GF-D8 (cell line): Measurements from ENCODE around the gene SOCS2.
"Not testable (repeated sequence)": the region's sequence is repeated elsewhere in the genome, so short reads cannot be mapped to it uniquely, and the experiment has no call there.

Experiments
- DNase-seq: peaks from one replicate; lab custom pipeline; 2025; lab: John Stamatoyannopoulos, UW

SOCS2 gene

GRCh38 chr12:93593843-93594242 is 21.4 kb downstream of the SOCS2 start:
- no peak for DNase-seq

- no peak for DNase-seq
These were observed 22.4 kb downstream of the SOCS2 start for GRCh38 chr12:93594766-93595311.

GRCh38 chr12:93595351-93595750 is 22.9 kb downstream of the SOCS2 start:
- DNase-seq = no peak

DNA sequence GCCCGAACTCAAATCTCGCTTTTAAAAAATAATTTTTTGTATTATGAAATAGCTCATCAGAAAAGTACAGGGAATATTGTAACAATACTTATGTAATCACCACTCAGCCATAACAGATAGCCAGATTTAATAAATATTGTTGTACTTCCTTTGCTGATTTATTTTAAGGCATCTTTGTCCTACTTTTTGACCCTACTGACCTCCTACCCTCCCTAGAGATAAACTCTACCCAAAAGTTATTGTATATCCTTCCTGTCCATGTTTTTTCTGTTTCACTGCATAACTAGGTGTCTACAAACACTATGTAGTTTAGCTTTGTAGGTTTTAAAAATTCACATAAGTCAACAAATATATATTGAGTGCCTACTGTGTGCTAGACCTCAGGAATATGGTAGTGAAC is 25.1 kb downstream of the SOCS2 start:
- no peak for DNase-seq

DNA sequence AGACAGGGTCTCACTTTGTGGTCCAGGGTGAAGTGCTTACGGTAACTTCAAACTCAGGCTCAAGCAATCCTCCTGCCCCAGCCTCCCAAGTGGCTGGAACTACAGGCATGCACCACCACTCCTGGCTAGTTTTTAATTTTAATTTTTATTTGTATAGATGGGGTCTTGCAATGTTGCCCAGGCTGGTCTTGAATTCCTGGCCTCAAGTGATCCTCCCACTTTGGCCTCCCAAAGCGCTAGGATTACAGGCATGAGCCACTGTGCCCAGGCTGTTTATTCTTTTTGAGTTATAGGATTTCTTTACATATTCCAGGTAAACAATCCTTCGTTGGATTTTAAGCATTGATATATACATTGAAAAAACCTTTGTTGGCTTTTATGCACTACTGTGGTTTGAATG is 26.7 kb downstream of the SOCS2 start:
- no peak for DNase-seq

GRCh38 chr12:93601591-93601990 is 29.1 kb downstream of the SOCS2 start:
- DNase-seq = no peak

DNA sequence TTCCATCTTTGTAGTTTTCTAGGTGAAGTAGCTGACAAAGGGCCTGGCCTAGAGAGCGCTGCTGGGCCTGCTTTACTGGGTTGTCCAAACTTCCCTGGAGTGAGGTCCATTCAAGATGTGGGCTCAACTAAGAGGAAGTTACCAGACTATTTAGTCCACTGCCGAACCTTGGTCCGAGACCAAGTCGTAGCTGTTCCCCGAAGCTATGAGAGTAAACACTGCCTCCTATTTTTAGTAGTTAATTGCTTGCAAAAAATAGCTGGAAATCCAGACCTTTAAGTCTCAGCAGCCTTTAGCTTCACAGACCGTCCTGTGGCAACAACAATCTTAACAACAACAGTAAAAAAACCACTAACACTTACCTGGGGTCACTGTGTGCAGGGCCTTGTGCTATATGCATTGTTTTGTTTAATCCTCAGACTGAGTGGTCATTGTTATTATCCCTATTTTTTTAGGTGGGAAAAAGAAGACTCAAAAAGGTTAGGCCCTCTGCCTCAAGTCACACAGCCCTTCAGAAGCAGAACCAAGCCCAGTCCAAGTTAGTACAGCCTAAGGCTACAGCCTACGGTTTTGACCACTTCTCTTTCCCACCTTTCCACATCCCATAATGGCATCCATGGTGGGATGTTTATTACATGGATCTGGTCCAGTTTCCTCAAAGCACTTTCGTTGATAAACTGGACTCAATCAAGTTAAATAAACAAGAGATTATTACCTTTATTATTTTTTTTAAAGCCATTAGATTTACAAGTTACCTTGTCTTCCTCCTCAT is 30.6 kb downstream of the SOCS2 start:
- no peak for DNase-seq

DNA sequence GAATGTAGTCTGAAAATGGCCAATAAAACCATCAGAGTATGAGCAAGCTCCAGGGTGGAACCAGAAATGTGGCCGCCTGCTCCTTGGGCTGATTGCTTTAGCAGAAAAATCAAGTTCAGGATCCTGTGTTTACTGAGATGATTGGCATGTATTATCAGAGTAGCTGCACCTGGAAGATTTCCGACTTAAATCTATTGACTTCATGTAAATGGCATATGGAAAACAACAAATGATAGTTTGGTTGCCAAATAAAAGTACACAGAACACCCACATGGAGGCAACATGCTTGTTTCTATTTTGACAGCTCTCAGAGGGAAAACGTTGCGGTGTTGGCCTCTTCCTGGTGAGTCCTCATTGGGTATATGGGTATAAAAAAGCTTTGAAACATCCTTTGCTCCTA is 31.3 kb downstream of the SOCS2 start:
- no peak for DNase-seq

GRCh38 chr12:93608313-93608712 is 35.8 kb downstream of the SOCS2 start:
- no peak for DNase-seq

DNA sequence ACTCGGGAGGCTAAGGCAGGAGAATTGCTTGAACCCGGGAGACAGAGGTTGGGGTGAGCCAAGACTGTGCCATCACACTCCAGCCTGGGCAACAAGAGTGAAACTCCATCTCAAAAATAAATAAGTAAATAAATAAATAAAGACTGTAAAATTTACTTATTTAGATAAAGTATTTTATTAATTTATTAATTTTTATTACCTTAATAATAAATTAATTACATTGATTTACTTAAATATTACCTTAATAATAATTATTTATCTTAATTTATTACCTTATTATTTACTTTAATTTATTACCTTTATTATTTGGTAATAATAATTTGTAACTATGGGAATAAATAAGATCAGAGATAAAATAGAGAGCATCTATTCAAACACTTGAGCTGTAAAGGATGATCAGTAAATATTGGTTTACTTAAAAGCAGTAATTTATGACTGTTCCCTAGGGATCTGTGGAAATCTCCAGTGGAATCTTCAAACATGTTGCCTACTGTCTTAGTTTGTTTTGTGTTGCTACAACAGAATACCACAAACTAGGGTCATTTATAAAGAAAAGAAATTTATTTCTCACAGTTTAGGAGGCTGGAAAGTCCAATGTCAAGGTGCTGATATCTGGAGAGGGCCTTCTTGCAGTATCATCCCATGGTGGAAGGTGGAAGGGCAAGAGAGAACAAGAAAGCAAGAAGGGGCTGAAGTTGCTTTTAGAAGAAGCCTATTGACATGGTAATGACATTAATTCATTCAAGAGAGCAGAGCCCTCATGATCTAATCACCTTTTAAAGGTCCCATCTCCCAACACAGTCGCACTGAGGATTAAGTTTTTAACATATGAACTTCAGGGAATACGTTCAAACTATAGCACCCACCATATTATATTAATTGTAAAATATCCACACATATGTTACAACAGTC is 37.1 kb downstream of the SOCS2 start:
- no peak for DNase-seq

DNA sequence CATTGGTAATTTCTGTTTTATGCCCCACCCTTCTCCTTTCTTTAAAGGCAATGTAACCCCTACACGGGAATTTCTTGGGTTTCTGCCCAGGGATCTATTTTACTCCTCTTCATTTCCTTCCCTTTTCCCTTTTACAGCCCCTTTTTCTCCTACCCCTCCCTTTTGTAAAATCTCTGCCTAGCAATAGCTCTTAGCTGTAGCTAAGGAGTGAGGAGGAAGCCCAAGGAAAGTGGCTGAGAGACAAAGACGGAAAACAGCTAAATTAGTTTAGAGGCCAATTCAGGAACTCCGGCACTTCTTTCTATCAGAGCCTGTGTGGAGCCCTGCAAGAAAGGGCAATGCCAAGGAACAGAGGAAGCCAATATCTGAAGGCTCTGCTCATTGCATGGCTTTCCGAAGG is 40.3 kb downstream of the SOCS2 start:
- no peak for DNase-seq

DNA sequence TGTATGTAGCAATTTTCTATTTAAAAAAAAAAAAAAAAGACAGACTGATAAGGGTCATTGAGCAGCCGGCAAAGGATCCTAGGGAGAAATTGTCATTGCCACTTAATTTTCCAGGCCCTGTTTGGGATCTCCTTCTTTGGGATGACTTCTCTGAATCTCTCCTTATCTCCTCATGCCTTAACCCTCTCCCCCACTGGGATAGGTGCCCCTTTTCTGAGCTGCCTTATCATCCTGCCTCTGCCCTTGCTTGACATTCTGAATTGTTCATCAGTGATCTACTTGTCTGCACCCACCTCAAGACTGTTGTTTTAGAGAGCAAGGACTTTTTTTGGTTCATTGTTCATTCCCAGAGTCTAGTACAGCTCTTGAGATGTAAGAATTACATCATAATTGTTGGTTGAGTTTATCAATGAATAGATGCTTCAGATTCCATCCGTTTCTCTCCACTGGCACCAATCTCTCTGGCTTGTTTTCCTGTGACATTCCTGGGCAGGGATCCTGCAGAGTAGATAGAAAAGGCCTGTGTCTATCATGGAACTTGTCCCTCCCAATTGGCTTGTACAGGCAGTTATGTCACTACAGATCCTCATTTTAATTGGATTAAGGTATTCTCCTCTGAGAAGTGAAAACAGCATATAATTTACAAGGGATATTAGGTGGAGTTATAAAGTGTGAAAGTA is 42.6 kb downstream of the SOCS2 start:
- DNase-seq = no peak

DNA sequence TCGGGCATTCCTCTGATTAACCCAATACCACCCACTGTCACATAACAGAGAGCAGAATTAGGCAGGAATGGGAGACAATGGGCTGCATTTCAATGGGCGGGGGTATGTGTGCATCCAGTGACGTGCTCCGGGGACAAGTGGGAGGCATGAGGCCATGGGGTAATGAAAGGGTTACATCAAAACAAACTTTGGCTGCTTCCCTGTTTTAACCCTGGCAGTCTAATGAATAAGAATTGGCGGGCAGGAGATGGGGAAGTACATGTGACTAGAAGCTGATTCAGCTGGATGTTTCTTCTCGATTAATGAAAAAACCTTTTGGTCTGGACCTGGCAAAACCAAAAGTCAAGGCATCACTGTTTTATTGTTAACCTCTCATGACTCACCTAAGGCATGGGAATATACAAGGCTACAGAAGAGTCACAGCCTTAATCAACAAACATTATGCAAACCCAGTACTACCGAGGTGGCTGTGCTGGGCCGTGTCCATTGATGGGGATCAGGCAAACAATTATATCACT is 44.2 kb downstream of the SOCS2 start:
- DNase-seq = no peak

DNA sequence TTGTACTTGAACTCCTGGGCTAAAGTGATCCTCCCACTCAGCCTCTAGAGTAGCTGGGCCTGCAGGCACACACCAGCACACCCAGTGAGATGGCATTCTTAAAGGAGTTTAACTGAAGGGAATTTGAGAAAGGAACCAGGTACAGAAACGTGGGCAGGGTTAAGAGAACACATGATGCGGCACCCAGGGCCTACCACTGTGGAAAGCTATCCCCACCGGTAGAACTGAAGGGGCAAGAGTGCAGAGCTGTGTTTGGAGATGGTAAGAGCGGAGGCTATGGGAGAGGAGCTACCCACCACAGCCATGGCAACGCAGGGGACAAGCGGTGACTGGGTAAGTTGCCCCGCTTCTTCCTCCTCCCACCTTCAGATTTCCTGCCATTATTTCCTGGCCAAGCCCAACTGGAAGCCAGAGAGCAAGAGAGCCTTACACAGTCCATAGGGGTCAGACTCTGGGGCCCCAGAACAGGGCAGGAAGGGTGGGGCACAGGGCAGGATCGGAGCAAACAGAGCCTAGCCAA is 46.5 kb downstream of the SOCS2 start:
- no peak for DNase-seq

- no peak for DNase-seq
These were observed 49.5 kb downstream of the SOCS2 start for GRCh38 chr12:93621986-93622385.

DNA sequence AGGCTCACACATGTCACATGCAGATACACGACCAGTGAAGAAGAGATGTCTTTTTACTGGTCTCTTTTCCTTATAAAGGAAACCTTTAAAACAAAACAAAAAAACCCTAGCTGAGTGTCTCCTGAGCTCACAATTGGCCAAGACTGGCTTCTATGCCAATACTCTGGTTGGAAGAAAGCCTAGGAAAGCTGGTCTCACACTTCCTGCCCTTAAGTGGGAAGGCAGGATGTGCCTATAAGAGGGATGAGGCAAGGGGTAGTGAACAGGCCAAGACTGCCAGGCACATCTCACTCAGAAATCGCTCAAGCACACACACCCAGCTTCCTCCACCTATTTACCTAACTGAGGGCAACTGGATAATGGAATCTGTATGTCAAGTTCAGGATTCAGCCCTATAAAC is 50.0 kb downstream of the SOCS2 start:
- no peak for DNase-seq

DNA sequence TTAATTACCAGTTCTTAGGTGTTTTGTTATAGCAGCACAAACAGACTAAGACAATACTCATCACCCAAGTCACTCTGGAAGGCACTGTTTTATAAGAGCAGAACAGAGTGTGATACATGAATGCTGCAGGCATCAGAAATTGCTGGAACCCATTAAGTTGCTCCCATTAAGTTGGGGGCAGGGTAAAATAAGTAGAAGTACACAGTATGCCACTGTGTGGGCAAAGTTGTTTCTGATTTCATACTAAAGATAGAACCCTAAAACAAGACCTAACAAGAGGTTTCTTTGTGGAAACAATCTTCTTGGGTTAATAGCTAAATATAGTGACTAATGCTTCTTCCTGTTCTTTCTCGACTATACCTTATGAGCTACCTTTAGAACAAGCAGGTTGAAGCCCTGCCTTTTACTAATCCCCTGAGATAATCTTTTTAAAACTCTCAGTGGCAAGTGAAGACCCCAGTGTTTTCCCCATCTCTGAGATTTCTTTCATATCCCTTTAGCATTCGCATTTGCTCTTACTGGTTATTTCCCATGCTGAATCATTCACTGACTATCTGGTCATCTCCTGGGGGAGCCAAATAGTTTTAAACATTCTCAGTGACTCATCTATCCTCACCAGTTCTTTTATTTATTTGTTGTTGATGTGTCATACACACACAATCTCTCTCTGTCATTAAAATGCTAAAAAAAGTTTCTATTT is 52.3 kb downstream of the SOCS2 start:
- DNase-seq = no peak

DNA sequence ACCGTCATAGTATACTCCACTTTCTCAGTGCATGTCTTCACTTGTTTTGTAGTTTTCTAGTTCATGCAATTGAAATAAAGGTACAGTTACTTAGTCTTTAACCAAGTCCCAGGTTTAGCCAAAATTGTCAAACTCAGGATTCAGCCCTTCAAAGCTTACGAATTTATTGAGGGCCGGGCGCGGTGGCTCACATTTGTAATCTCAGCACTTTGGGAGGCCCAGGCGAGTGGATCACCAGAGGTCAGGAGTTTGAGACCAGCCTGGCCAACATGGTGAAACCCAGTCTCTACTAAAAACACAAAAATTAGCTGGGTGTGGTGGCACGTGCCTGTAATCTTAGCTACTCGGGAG is 52.8 kb downstream of the SOCS2 start:
- not testable (repeated sequence) for DNase-seq

DNA sequence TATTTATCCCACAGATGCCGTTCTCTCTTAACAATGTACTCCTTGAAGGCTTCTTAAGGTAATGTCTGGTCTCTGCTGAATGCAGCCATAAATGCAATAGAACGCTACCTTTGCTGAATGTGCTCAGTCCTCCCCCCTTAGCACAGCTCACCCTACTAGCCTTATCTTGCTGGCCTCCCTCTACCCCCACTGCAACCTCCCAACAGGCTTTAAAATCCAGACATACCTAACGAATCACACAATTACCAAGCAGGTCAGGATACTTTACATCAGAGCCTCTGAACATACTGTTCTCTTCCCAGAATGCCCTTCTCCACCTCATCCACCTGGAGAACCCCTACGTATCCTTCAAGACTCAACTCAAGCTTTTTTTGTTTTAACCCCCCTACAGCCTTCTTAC is 53.7 kb downstream of the SOCS2 start:
- no peak for DNase-seq
